Osteocyte (in vitro differentiated cells): ENCODE data around the gene ZCCHC7. TPM values are rescaled to one million over a fixed set of nuclear protein-coding genes. Genes with fewer than 3 reads are reported as not detected.

Source experiments
- DNase-seq: peaks from one replicate; pipeline ENCODE4 v3.0.0; 2021; ENCODE audit warnings: mixed read lengths; ENCODE audit not compliant: unreplicated experiment; ENCODE audit errors: extremely low spot score
- H3K27ac Mint-ChIP-seq: one replicate; pipeline ENCODE4 v1.8.0; 2021; ENCODE audit warnings: mild to moderate bottlenecking, mixed read lengths; ENCODE audit not compliant: unreplicated experiment
- H3K27me3 Mint-ChIP-seq: one replicate; pipeline ENCODE4 v1.8.0; 2021; ENCODE audit warnings: mixed read lengths; ENCODE audit not compliant: unreplicated experiment
- H3K36me3 Mint-ChIP-seq: one replicate; pipeline ENCODE4 v1.8.0; 2021; ENCODE audit warnings: mixed read lengths; ENCODE audit not compliant: unreplicated experiment
- H3K4me1 Mint-ChIP-seq: one replicate; pipeline ENCODE4 v1.8.0; 2021; ENCODE audit warnings: mixed read lengths; ENCODE audit not compliant: unreplicated experiment
- H3K4me3 Mint-ChIP-seq: one replicate; pipeline ENCODE4 v1.8.0; 2021; ENCODE audit warnings: mild to moderate bottlenecking, moderate library complexity, mixed read lengths; ENCODE audit not compliant: unreplicated experiment
- H3K9me3 Mint-ChIP-seq: one replicate; pipeline ENCODE4 v1.8.0; 2021; ENCODE audit warnings: mixed read lengths; ENCODE audit not compliant: unreplicated experiment
- total RNA-seq: library from RNA; stranded (reverse); gene quantifications from 2 replicates; pipeline ENCODE4 v1.2.1, GENCODE V29; 2021
- TF ChIP-seq, protein P1 (sequence below): fragments of 200-600 bp; sonication (generic); IDR thresholded peaks from 2 replicates; pipeline ENCODE4 v1.5.0; 2021; ENCODE audit warnings: antibody characterized with exemption, mild to moderate bottlenecking, moderate library complexity

The ZCCHC7 gene
- total RNA-seq, 1 donor from 2014 or later = 22.8 TPM

DNA sequence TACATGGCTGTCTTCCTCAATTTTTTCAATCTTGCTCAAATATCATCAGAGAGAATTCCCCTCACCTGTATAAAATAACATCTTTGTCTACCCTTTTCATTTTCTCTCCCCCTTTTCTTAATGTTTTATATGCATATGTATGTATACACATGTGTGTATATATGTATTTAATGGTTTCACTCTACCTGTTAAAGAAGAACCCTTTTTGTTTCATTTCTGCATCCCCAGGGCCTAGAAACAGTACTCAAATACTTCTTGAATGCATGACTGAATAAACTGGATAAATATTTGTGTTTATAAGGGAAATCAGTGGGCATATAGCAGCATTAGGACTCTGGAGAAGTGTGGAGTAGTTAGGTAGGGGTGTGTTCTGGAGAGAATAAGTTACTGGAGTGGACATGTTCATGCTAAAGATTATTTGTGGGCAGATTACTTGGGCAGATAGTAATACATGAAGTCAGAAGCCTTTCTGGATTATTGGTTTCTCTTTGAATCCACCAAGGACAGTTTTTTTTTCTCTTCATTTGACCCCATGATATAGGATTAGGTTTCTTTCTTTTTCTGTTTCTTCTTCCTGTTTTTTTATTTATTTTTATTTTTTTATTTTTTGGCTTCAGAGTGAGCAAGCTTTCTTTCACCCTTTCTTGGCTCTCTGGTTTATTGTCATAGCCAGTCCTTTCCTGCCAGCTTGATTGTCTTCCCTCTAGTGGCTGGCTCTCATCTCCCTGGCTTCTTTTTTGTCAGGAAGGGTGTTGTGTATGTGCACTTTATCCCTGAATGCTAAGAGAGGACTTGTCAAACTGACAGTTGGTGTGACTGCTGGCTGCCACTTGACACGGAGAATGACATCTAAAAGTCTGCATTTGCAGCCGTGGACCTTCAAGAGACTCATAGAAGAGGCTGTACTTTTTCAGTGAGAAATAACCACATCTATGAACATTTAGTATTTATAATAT, 89.3 kb downstream of the ZCCHC7 start:
- peaks cover 11% of the 10 kb centered on the region for H3K4me1 Mint-ChIP-seq

GRCh38 chr9:37210737-37211523, 90.6 kb downstream of the ZCCHC7 start:
- Mint-ChIP-seq H3K9me3 (no peaks in the 10 kb centered on the region), H3K27ac (no peak overlapping the region), H3K27me3 (no peaks in the 10 kb centered on the region), H3K36me3 (peaks cover 15% of the 10 kb centered on the region), H3K4me3 (no peak overlapping the region), H3K4me1 (peaks cover 11% of the 10 kb centered on the region)
- TF ChIP-seq, protein P1, sequence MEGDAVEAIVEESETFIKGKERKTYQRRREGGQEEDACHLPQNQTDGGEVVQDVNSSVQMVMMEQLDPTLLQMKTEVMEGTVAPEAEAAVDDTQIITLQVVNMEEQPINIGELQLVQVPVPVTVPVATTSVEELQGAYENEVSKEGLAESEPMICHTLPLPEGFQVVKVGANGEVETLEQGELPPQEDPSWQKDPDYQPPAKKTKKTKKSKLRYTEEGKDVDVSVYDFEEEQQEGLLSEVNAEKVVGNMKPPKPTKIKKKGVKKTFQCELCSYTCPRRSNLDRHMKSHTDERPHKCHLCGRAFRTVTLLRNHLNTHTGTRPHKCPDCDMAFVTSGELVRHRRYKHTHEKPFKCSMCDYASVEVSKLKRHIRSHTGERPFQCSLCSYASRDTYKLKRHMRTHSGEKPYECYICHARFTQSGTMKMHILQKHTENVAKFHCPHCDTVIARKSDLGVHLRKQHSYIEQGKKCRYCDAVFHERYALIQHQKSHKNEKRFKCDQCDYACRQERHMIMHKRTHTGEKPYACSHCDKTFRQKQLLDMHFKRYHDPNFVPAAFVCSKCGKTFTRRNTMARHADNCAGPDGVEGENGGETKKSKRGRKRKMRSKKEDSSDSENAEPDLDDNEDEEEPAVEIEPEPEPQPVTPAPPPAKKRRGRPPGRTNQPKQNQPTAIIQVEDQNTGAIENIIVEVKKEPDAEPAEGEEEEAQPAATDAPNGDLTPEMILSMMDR = no peak
- DNase-seq = no peak

More for the DNA sequence above, 89.3 kb downstream of the ZCCHC7 start:
- Mint-ChIP-seq H3K4me3 (no peak overlapping the region), H3K27me3 (no peaks in the 10 kb centered on the region), H3K9me3 (no peaks in the 10 kb centered on the region), H3K36me3 (peaks cover 15% of the 10 kb centered on the region), H3K27ac (no peak overlapping the region)
- no peak for DNase-seq
- TF ChIP-seq, protein P1 = peak; percentile 25

DNA sequence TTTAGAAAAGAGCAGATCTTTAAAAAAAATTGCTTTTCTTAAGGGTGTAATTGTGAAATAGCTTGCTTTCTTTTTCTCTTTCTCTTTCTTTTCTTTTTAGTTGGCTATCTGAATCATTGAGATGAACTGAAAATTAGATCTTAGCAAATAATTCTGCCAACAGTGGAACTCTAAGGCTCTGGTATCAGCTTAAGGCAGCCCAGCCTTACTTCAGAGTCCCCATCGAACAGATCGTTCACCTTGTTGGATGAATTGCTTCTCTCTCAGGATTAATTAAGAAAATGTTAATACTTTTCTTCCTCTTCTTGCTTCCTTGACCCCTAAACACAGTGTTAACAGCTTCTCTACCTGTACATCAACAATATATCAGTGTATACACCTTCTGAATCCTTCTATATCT, 92.1 kb downstream of the ZCCHC7 start:
- H3K27me3 Mint-ChIP-seq = no peaks in the 10 kb centered on the region
- TF ChIP-seq, protein P1 = no peak
- H3K4me1 Mint-ChIP-seq = peaks cover 11% of the 10 kb centered on the region
- no peak overlapping the region for H3K27ac Mint-ChIP-seq
- no peaks in the 10 kb centered on the region for H3K9me3 Mint-ChIP-seq
- no peak overlapping the region for H3K4me3 Mint-ChIP-seq
- no peak for DNase-seq
- peaks cover 8% of the 10 kb centered on the region for H3K36me3 Mint-ChIP-seq

DNA sequence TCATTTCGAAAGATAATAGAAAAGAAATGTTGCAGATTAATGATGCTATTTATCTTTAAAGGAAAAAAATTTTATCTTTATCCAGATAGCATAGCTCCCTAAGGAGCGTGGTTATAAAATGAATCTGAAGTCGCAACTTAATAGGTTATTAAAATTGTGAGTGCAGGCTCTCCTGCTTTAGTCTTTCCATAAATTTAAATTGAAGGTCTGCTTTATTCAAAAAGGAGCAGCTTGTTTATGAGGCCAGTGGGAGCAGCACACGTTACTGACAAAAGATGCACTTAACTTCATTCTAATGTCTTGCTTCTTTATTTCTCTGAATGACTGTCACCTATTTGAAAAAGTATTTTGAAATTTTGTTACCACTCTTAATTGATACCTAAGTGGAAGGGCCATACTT, 95.0 kb downstream of the ZCCHC7 start:
- Mint-ChIP-seq H3K27me3 (no peaks in the 10 kb centered on the region), H3K9me3 (no peaks in the 10 kb centered on the region), H3K4me3 (no peak overlapping the region), H3K4me1 (peaks cover 11% of the 10 kb centered on the region), H3K36me3 (no peaks in the 10 kb centered on the region), H3K27ac (no peak overlapping the region)
- no peak for DNase-seq
- TF ChIP-seq, protein P1 = no peak

DNA sequence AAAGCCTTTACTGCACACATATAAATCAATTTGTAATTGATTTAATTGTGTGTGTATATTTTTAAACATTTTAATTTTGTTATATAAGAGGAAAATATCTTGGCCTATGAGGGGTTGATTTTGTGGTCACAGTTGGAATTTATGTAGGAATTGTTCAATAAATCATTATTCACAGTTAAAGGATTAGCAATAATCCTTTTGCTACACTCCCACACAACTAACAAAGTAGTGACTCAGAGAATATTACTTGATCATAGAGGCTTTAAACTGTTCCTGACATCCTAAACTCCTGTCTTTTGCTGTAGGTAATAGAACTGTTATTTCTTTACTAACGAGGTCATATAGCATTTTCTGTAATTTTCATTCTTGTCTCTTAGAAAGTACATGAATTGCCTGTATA, 95.5 kb downstream of the ZCCHC7 start:
- Mint-ChIP-seq H3K9me3 (no peaks in the 10 kb centered on the region), H3K27me3 (no peaks in the 10 kb centered on the region), H3K36me3 (no peaks in the 10 kb centered on the region), H3K4me1 (peaks cover 11% of the 10 kb centered on the region), H3K27ac (no peak overlapping the region), H3K4me3 (no peak overlapping the region)
- no peak for DNase-seq
- TF ChIP-seq, protein P1 = no peak
